KMS-11 (cell line): ENCODE results near the gene RPTOR.

Experiments
- H2AFZ ChIP-seq: fragments of 200-600 bp; sonication (generic); 2 replicates; pipeline ENCODE4 v1.6.1; 2016; ENCODE audit warnings: antibody characterized with exemption, mixed run types, low read depth
- H3K27ac ChIP-seq: fragments of 200-600 bp; sonication (generic); 2 replicates; pipeline ENCODE4 v1.6.1; 2016; ENCODE audit warnings: mild to moderate bottlenecking, mixed run types
- H3K27me3 ChIP-seq: fragments of 200-600 bp; sonication (generic); 2 replicates; pipeline ENCODE4 v1.6.1; 2017; ENCODE audit warnings: mild to moderate bottlenecking, low read depth, mixed run types, moderate library complexity; ENCODE audit not compliant: insufficient read depth
- H3K36me3 ChIP-seq: fragments of 200-600 bp; sonication (generic); 2 replicates; pipeline ENCODE4 v1.6.1; 2017; ENCODE audit warnings: mild to moderate bottlenecking, mixed run types; ENCODE audit not compliant: insufficient read depth
- H3K4me1 ChIP-seq: fragments of 200-600 bp; sonication (generic); 2 replicates; pipeline ENCODE4 v1.6.1; 2016; ENCODE audit warnings: mild to moderate bottlenecking, low read depth, mixed run types; ENCODE audit not compliant: poor library complexity, severe bottlenecking
- H3K4me2 ChIP-seq: fragments of 200-600 bp; sonication (generic); 2 replicates; pipeline ENCODE4 v1.7.0; 2016; ENCODE audit warnings: mild to moderate bottlenecking, mixed run types
- H3K4me3 ChIP-seq: fragments of 200-600 bp; sonication (generic); IDR thresholded peaks from 2 replicates; pipeline ENCODE4 v1.6.1; 2017; ENCODE audit warnings: low read depth, low read length, mixed read lengths; ENCODE audit not compliant: insufficient read depth
- H3K79me2 ChIP-seq: fragments of 200-600 bp; sonication (generic); 2 replicates; pipeline ENCODE4 v1.6.1; 2016; ENCODE audit warnings: low read depth, mixed run types; ENCODE audit not compliant: insufficient read depth
- H3K9ac ChIP-seq: fragments of 200-600 bp; sonication (generic); 2 replicates; pipeline ENCODE4 v1.6.1; 2016; ENCODE audit warnings: mild to moderate bottlenecking, mixed run types
- H4K20me1 ChIP-seq: fragments of 200-600 bp; sonication (generic); 2 replicates; pipeline ENCODE4 v1.6.1; 2016; ENCODE audit warnings: mild to moderate bottlenecking, mixed run types; ENCODE audit not compliant: insufficient read depth
- TF ChIP-seq, protein P1 (sequence below): fragments of 200-600 bp; sonication (generic); conservative IDR thresholded peaks from 2 replicates; pipeline ENCODE4 v1.6.1; 2017; ENCODE audit warnings: low read depth, mild to moderate bottlenecking, antibody characterized with exemption, low read length, moderate library complexity, mixed read lengths

Gene RPTOR

DNA sequence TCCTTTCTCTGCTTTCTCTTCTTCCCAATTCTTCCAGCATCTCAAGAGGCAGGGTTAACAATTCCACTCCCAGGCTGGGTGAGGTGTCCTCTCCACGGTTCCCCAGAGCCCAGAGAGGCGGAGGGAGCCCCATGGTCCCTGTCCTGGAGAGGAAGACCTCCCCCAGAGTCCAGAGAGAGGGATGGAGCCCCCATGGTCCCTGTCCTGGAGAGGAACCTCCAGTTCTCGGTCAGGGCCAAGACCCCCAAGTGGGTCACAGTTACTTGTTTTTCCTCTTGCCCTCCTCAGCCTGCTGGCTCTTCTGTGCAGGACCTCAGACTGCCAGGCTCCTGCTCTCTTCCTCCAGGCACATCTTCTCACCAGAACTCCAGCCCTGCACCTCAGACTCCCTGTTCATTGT is 135.2 kb downstream of the RPTOR start:
- no peak overlapping the region for H3K27ac ChIP-seq
- no peak overlapping the region for H3K9ac ChIP-seq
- TF ChIP-seq, protein P1, sequence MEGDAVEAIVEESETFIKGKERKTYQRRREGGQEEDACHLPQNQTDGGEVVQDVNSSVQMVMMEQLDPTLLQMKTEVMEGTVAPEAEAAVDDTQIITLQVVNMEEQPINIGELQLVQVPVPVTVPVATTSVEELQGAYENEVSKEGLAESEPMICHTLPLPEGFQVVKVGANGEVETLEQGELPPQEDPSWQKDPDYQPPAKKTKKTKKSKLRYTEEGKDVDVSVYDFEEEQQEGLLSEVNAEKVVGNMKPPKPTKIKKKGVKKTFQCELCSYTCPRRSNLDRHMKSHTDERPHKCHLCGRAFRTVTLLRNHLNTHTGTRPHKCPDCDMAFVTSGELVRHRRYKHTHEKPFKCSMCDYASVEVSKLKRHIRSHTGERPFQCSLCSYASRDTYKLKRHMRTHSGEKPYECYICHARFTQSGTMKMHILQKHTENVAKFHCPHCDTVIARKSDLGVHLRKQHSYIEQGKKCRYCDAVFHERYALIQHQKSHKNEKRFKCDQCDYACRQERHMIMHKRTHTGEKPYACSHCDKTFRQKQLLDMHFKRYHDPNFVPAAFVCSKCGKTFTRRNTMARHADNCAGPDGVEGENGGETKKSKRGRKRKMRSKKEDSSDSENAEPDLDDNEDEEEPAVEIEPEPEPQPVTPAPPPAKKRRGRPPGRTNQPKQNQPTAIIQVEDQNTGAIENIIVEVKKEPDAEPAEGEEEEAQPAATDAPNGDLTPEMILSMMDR, result no peak
- no peaks in the 10 kb centered on the region for H3K36me3 ChIP-seq
- no peak overlapping the region for H3K4me2 ChIP-seq
- no peaks in the 10 kb centered on the region for H4K20me1 ChIP-seq
- H3K4me1 ChIP-seq, result no peaks in the 10 kb centered on the region
- no peak overlapping the region for H3K4me3 ChIP-seq
- H3K79me2 ChIP-seq, result no peaks in the 10 kb centered on the region; the same call in 1 of the 2 replicates
- no peak overlapping the region for H2AFZ ChIP-seq
- no peaks in the 10 kb centered on the region for H3K27me3 ChIP-seq

DNA sequence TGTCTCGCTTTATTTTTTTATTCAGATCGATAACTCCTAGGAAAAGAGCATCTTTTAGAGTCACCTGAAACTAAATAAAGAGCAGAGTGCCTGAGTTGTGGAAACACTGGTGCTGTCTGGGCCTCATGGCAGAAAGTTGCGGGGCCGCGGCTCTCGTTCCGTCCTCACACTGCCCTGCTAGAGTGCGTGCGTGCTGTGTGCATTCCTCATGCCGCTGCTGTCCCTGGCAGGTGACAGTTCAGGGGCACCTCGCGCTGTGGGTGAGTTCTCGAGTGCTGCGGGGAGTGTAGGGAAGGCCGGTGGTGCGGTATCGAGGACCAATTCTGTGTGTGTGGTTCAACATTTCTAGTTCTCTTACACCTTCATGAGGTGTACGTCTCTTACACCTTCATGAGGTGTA is 136.6 kb downstream of the RPTOR start:
- H3K4me3 ChIP-seq, result no peak overlapping the region
- H3K27me3 ChIP-seq, result no peaks in the 10 kb centered on the region
- no peak overlapping the region for H3K9ac ChIP-seq
- H4K20me1 ChIP-seq, result no peaks in the 10 kb centered on the region
- H3K27ac ChIP-seq, result no peak overlapping the region
- TF ChIP-seq, protein P1, result no peak
- H3K4me1 ChIP-seq, result no peaks in the 10 kb centered on the region
- no peak overlapping the region for H2AFZ ChIP-seq
- no peak overlapping the region for H3K4me2 ChIP-seq
- H3K36me3 ChIP-seq, result no peaks in the 10 kb centered on the region
- H3K79me2 ChIP-seq, result no peaks in the 10 kb centered on the region; the same call in 1 of the 2 replicates

DNA sequence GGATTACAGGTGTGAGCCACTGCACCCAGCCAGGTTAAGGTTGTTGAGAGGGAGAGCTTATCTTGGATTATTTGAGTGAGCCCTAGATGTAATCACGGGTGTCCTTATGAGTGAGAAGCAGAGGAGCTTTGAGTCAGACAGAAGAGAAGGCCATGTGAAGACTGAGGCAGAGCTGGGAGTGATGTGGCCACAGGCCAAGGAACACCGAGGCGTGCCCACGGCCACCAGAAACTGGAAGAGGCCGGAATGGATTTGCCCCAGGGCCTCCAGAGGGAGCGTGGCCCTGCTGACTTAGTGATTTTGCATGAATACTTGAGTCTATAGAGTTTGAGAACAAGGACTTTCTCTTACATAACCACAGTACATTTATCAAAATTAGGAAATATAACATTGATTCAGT is 137.7 kb downstream of the RPTOR start:
- no peaks in the 10 kb centered on the region for H4K20me1 ChIP-seq
- no peak overlapping the region for H3K9ac ChIP-seq
- no peak overlapping the region for H3K27ac ChIP-seq

DNA sequence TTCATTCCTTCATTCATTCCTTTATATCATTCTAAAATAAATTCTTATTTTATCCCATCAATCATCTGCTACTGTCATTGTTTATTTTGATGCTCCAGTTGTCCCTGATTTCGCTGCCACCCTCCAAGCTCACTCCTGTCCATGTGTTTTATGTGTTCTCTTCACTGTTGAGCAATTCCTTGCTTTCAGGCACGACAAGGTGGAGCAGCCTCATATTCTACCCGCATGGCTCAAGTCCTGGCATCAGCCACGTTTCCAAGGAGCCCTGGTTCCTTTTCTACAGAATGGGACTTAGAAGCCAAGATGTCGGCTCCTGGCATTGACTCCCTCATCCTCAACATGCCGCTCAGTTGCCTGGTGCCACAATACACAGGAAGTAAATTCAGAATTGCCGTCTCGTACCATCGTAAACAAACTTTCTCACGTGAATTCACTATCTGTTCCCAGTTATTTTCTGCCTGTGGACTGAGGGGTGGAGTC is 139.0 kb downstream of the RPTOR start:
- no peaks in the 10 kb centered on the region for H3K36me3 ChIP-seq
- no peaks in the 10 kb centered on the region for H4K20me1 ChIP-seq
- no peaks in the 10 kb centered on the region for H3K79me2 ChIP-seq
- no peaks in the 10 kb centered on the region for H3K27me3 ChIP-seq
- no peak overlapping the region for H3K4me2 ChIP-seq
- H3K4me3 ChIP-seq, result no peak overlapping the region
- no peak overlapping the region for H3K9ac ChIP-seq
- no peak overlapping the region for H2AFZ ChIP-seq
- TF ChIP-seq, protein P1, result no peak
- H3K27ac ChIP-seq, result no peak overlapping the region
- H3K4me1 ChIP-seq, result no peaks in the 10 kb centered on the region

More for the DNA sequence above, 137.7 kb downstream of the RPTOR start:
- Histone ChIP-seq H3K27me3 (no peaks in the 10 kb centered on the region), H3K4me2 (no peak overlapping the region), H3K4me1 (no peaks in the 10 kb centered on the region), H3K79me2 (no peaks in the 10 kb centered on the region), H3K4me3 (no peak overlapping the region), H3K36me3 (no peaks in the 10 kb centered on the region), H2AFZ (no peak overlapping the region)
- TF ChIP-seq, protein P1, result no peak
